MG63 (cell line): ENCODE measurements around the gene PPP1R14D. TPM values are rescaled to one million over a fixed set of nuclear protein-coding genes. Genes with fewer than 3 reads are reported as not detected.
"Not testable (repeated sequence)": the region's sequence is repeated elsewhere in the genome, so short reads cannot be mapped to it uniquely, and the experiment has no call there.

Experiments
- DNase-seq: peaks from one replicate; pipeline ENCODE4 v3.0.0-alpha.2; 2020
- H3K27me3 ChIP-seq: fragments of 250-450 bp; sonication (Bioruptor Pico); 2 replicates; pipeline ENCODE4 v1.5.1; 2020; ENCODE audit warnings: mild to moderate bottlenecking, moderate library complexity
- H3K36me3 ChIP-seq: fragments of 250-450 bp; sonication (Bioruptor Pico); 2 replicates; pipeline ENCODE4 v1.5.1; 2020; ENCODE audit warnings: mild to moderate bottlenecking, moderate library complexity
- H3K4me3 ChIP-seq: fragments of 250-450 bp; sonication (Bioruptor Pico); 2 replicates; pipeline ENCODE4 v1.5.1; 2020; ENCODE audit warnings: mild to moderate bottlenecking, moderate library complexity
- H3K9me3 ChIP-seq: fragments of 250-450 bp; sonication (Bioruptor Pico); 2 replicates; pipeline ENCODE4 v1.5.1; 2020; ENCODE audit warnings: mild to moderate bottlenecking, moderate library complexity
- total RNA-seq: library from RNA; depleted of rRNA; stranded (reverse); fragments of >200 nt; shearing (Covaris generic); gene quantifications from 2 replicates; pipeline ENCODE4 v1.2.3, GENCODE V29; 2014; ENCODE audit warnings: low replicate concordance; rRNA removed

The PPP1R14D gene
- total RNA-seq: not detected in 2 replicates

- no peak for DNase-seq
Observed at GRCh38 chr15:40828447-40829036, at the start of gene PPP1R14D. TSS of gene PPP1R14D (minus strand) at chr15:40828708. CDS start at chr15:40828641, 67 bp downstream.

GRCh38 chr15:40877694-40878093, 49.2 kb upstream of the PPP1R14D start:
- H3K36me3 ChIP-seq: no peaks in the 10 kb centered on the region
- H3K4me3 ChIP-seq: no peak overlapping the region
- H3K27me3 ChIP-seq: no peaks in the 10 kb centered on the region
- DNase-seq: no peak
- H3K9me3 ChIP-seq: no peaks in the 10 kb centered on the region

More at GRCh38 chr15:40828447-40829036, at the start of gene PPP1R14D:
- Histone ChIP-seq H3K4me3 (no peak within 1 kb of the TSS), H3K36me3 (no peaks in the 10 kb centered on the region), H3K9me3 (no peaks in the 10 kb centered on the region), H3K27me3 (no peaks in the 10 kb centered on the region)

GRCh38 chr15:40875991-40876730, 47.7 kb upstream of the PPP1R14D start:
- DNase-seq: no peak
- no peaks in the 10 kb centered on the region for H3K36me3 ChIP-seq
- H3K4me3 ChIP-seq: no peak overlapping the region
- no peaks in the 10 kb centered on the region for H3K9me3 ChIP-seq
- no peaks in the 10 kb centered on the region for H3K27me3 ChIP-seq

- no peaks in the 10 kb centered on the region for H3K9me3 ChIP-seq
- H3K4me3 ChIP-seq: peak within 1 kb of the TSS; percentile 42
- H3K27me3 ChIP-seq: no peaks in the 10 kb centered on the region
- no peaks in the 10 kb centered on the region for H3K36me3 ChIP-seq
- peak; percentile 68 for DNase-seq
Observed at GRCh38 chr15:40873694-40874561, 45.4 kb upstream of the PPP1R14D start, which contains the start of gene RHOV. TSS of gene RHOV (minus strand) at chr15:40874234. CDS start at chr15:40874139, 95 bp downstream.

- Histone ChIP-seq H3K9me3 (no peaks in the 10 kb centered on the region), H3K36me3 (no peaks in the 10 kb centered on the region), H3K27me3 (no peaks in the 10 kb centered on the region), H3K4me3 (peak overlapping the region; percentile 42)
- no peak for DNase-seq
Observed at GRCh38 chr15:40872791-40873693, 44.5 kb upstream of the PPP1R14D start.

GRCh38 chr15:40871749-40872617, 43.5 kb upstream of the PPP1R14D start:
- Histone ChIP-seq H3K27me3 (no peaks in the 10 kb centered on the region), H3K4me3 (no peak overlapping the region), H3K9me3 (no peaks in the 10 kb centered on the region), H3K36me3 (no peaks in the 10 kb centered on the region)
- no peak for DNase-seq

- Histone ChIP-seq H3K36me3 (no peaks in the 10 kb centered on the region), H3K9me3 (no peaks in the 10 kb centered on the region), H3K4me3 (no peak overlapping the region), H3K27me3 (no peaks in the 10 kb centered on the region)
- DNase-seq: peak; percentile 47
Observed at GRCh38 chr15:40870716-40871115, 42.2 kb upstream of the PPP1R14D start.

GRCh38 chr15:40869686-40870085, 41.2 kb upstream of the PPP1R14D start:
- DNase-seq: no peak
- no peaks in the 10 kb centered on the region for H3K9me3 ChIP-seq
- H3K4me3 ChIP-seq: no peak overlapping the region
- H3K27me3 ChIP-seq: no peaks in the 10 kb centered on the region
- H3K36me3 ChIP-seq: no peaks in the 10 kb centered on the region

GRCh38 chr15:40867199-40867598, 38.7 kb upstream of the PPP1R14D start:
- Histone ChIP-seq H3K36me3 (no peaks in the 10 kb centered on the region), H3K9me3 (no peaks in the 10 kb centered on the region), H3K4me3 (no peak overlapping the region), H3K27me3 (no peaks in the 10 kb centered on the region)
- no peak for DNase-seq

GRCh38 chr15:40863660-40864270, 35.3 kb upstream of the PPP1R14D start:
- H3K9me3 ChIP-seq: no peaks in the 10 kb centered on the region

GRCh38 chr15:40861147-40861546, 32.6 kb upstream of the PPP1R14D start:
- not testable (repeated sequence) for H3K36me3 ChIP-seq, H3K9me3 ChIP-seq, DNase-seq, H3K27me3 ChIP-seq, H3K4me3 ChIP-seq

More at GRCh38 chr15:40863660-40864270, 35.3 kb upstream of the PPP1R14D start:
- Histone ChIP-seq H3K27me3 (no peaks in the 10 kb centered on the region), H3K4me3 (no peak overlapping the region), H3K36me3 (no peaks in the 10 kb centered on the region)
- no peak for DNase-seq

- no peaks in the 10 kb centered on the region for H3K27me3 ChIP-seq
- DNase-seq: peak; percentile 67
- H3K9me3 ChIP-seq: no peaks in the 10 kb centered on the region
- H3K4me3 ChIP-seq: no peak overlapping the region
- no peaks in the 10 kb centered on the region for H3K36me3 ChIP-seq
Observed at GRCh38 chr15:40859206-40859851, 30.8 kb upstream of the PPP1R14D start.

GRCh38 chr15:40858706-40859105, 30.2 kb upstream of the PPP1R14D start:
- Histone ChIP-seq H3K9me3 (no peaks in the 10 kb centered on the region), H3K27me3 (no peaks in the 10 kb centered on the region), H3K4me3 (no peak overlapping the region), H3K36me3 (no peaks in the 10 kb centered on the region)
- no peak for DNase-seq

- DNase-seq: peak; percentile 57
- no peaks in the 10 kb centered on the region for H3K9me3 ChIP-seq
- no peaks in the 10 kb centered on the region for H3K27me3 ChIP-seq
- H3K36me3 ChIP-seq: no peaks in the 10 kb centered on the region
- no peak overlapping the region for H3K4me3 ChIP-seq
Observed at GRCh38 chr15:40857601-40858341, 29.3 kb upstream of the PPP1R14D start.
